ENCODE results near the gene GPR52.

DNA sequence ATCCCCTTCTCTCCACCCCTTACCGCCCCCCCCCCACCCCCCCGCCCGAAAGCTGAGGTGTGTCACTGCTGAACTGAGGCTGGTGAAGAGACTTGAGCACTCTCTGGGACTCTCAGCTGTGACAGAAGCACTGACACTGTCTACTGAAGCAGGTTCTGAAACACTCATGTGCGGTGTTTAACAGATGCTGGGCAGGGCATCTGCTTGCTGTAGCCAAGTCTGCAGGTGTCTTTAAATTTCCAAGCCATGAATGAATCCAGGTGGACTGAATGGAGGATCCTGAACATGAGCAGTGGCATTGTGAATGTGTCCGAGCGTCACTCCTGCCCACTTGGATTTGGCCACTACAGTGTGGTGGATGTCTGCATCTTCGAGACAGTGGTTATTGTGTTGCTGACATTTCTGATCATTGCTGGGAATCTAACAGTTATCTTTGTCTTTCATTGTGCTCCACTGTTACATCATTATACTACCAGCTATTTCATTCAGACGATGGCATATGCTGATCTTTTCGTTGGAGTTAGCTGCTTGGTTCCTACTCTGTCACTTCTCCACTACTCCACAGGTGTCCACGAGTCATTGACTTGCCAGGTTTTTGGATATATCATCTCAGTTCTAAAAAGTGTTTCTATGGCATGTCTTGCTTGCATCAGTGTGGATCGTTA lies at the start of gene GPR52:
- TF ChIP-seq CTCF (IDR thresholded peaks at IDR 0.05 in 4 of 5, conservative IDR thresholded peaks at IDR 0.05 in 1 of 5) (no peak), POLR2A (IDR thresholded peaks at IDR 0.05) (no peak)

Measured in gastrocnemius medialis (tissue), 4 donors.